K562 (cell line): ENCODE data around the gene ERF. TPM values are rescaled to one million over a fixed set of nuclear protein-coding genes. Genes with fewer than 3 reads are reported as not detected.

Experiments
- C11orf30 ChIP-seq: fragments of 450-650 bp; IDR thresholded peaks from 2 replicates; pipeline ENCODE4 v1.6.1; 2016; ENCODE audit warnings: low read depth, mild to moderate bottlenecking
- CREB1 ChIP-seq, 2 experiments: sonication (generic) in 1 of 2; formaldehyde crosslinking in 1 of 2; IDR thresholded peaks; 2 replicates each; pipeline versions ENCODE4 v1.6.1 to v1.8.0; 2012 to 2022; ENCODE audit warnings: inconsistent platforms in 1 of 2, mild to moderate bottlenecking in 1 of 2, missing genetic modification reagents in 1 of 2, moderate library complexity in 1 of 2
- ETS2 ChIP-seq: IDR thresholded peaks from 2 replicates; pipeline ENCODE4 v1.6.1; 2016; ENCODE audit warnings: borderline replicate concordance, missing genetic modification characterization, mild to moderate bottlenecking, moderate library complexity, missing compliant biosample characterization; ENCODE audit not compliant: poor library complexity, severe bottlenecking
- JUNB ChIP-seq: fragments of 450-650 bp; formaldehyde crosslinking; conservative IDR thresholded peaks from 2 replicates; pipeline ENCODE4 v1.4.0; 2020; ENCODE audit warnings: mild to moderate bottlenecking
- KDM4B ChIP-seq, 2 experiments: fragments of 450-650 bp in 1 of 2; sonication (generic) in 1 of 2; IDR thresholded peaks; 2 replicates each; pipeline ENCODE4 v1.6.1; 2016 to 2017; ENCODE audit warnings: borderline replicate concordance in 2 of 2, antibody characterized with exemption in 1 of 2, low read depth in 1 of 2, mild to moderate bottlenecking in 1 of 2
- MBD2 ChIP-seq: sonication (generic); IDR thresholded peaks from 2 replicates; pipeline ENCODE4 v1.6.1; 2016; ENCODE audit warnings: low read depth, borderline replicate concordance
- RBM14 ChIP-seq: fragments of 200-400 bp; formaldehyde crosslinking; IDR thresholded peaks from 2 replicates; pipeline ENCODE4 v1.6.1; 2018; ENCODE audit warnings: low read depth, mild to moderate bottlenecking, low read length, moderate library complexity, borderline replicate concordance; ENCODE audit not compliant: insufficient read depth
- RBM25 ChIP-seq: fragments of 200-400 bp; formaldehyde crosslinking; IDR thresholded peaks from 2 replicates; pipeline ENCODE4 v1.6.1; 2018; ENCODE audit warnings: low read length, low read depth, moderate library complexity; ENCODE audit not compliant: severe bottlenecking
- TCF7L2 ChIP-seq: fragments of 150-350 bp; IDR thresholded peaks from 2 replicates; pipeline ENCODE4 v1.6.1; 2016; ENCODE audit warnings: low read depth, mild to moderate bottlenecking, low read length, moderate library complexity
- ZFX ChIP-seq: sonication (generic); formaldehyde crosslinking; IDR thresholded peaks from 2 replicates; pipeline ENCODE4 v1.8.0; 2022; ENCODE audit warnings: mild to moderate bottlenecking, missing genetic modification reagents, moderate library complexity
- ZNF232 ChIP-seq: sonication (generic); formaldehyde crosslinking; IDR thresholded peaks from 2 replicates; pipeline ENCODE4 v1.8.0; 2022; ENCODE audit warnings: mild to moderate bottlenecking, missing genetic modification reagents
- polyA plus RNA-seq, 8 experiments: library from polyadenylated mRNA; depleted of rRNA in 4 of 8; stranded (reverse) in 5 of 8; unstranded in 3 of 8; fragments of >200 nt; fragmentation: Nextera tagmentation in 2 of 8; fragmentation: Illumina TruSeq in 1 of 8; extraction: Ambion mirVana in 2 of 8; extraction: Trizol in 1 of 8; gene quantifications; 2 replicates each; pipeline versions ENCODE4 v1.2.1 to v1.2.3, GENCODE V29; 2011 to 2014; ENCODE audit warnings: inconsistent platforms in 1 of 8, missing spikeins in 1 of 8
- total RNA-seq, 7 experiments: library from RNA; depleted of rRNA in 6 of 7; stranded (reverse); fragments of >200 nt in 6 of 7; fragmentation: Illumina TruSeq in 2 of 7; extraction: Trizol in 2 of 7; gene quantifications; 2 replicates each; pipeline versions ENCODE4 v1.2.1 to v1.2.3, GENCODE V29; 2011 to 2021; ENCODE audit warnings: low replicate concordance in 1 of 7
- TF ChIP-seq, protein P1 (sequence below), 2 experiments: fragments of 450-650 bp; conservative IDR thresholded peaks; 2 replicates each; pipeline ENCODE4 v1.6.1; 2017; ENCODE audit warnings: mild to moderate bottlenecking in 2 of 2, moderate library complexity in 2 of 2
- TF ChIP-seq, protein P2 (sequence below): fragments of 450-650 bp; IDR thresholded peaks from 2 replicates; pipeline ENCODE4 v1.6.1; 2016; ENCODE audit warnings: borderline replicate concordance
- TF ChIP-seq, protein P3 (sequence below): fragments of 450-650 bp; IDR thresholded peaks from 2 replicates; pipeline ENCODE4 v1.6.1; 2016; ENCODE audit warnings: antibody characterized with exemption
- TF ChIP-seq, protein P4 (sequence below): sonication (generic); formaldehyde crosslinking; IDR thresholded peaks from 2 replicates; pipeline ENCODE4 v1.8.0; 2023; ENCODE audit warnings: missing genetic modification reagents, mild to moderate bottlenecking, borderline replicate concordance

The ERF gene
- total and polyA plus RNA-seq, 9 of the 15 experiments (the other 6 are each of a cell fraction or from before 2014, with no cell fraction given), result 0.03 to 75.4 (median 27.0) TPM

DNA sequence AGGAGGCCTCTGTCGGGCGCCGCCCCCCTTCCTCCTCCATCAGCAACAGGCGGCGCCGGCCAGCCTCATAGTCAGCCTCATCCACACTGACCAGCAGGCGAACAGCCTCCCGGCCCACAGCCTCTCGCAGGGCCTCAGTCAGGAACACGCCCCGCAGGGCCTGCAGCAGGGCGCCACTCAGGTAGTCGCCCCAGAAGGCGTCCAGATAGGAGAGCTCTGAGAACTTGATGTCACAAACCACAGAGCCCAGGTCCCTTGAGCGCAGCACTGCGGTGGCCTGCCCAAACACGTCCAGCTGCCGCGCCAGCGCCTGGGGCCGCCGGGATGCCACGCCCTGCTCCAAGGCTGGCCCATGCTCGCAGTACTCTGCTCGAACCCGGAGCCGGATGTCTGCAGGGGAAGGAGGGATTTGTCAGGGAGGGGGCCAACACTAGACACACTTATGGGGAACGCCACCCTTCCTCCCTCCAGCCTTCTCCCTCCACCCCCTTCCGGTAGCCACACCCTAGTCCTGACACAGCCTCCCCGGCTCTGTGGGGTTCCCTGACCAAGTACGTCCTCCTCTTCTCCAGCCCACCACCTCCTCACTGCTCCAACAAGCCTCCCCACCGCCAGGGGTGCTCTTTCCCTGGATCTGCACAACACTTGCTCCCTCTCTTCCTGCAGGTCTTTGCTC lies 55.4 kb downstream of the ERF start (continued):
- TF ChIP-seq, protein P1, sequence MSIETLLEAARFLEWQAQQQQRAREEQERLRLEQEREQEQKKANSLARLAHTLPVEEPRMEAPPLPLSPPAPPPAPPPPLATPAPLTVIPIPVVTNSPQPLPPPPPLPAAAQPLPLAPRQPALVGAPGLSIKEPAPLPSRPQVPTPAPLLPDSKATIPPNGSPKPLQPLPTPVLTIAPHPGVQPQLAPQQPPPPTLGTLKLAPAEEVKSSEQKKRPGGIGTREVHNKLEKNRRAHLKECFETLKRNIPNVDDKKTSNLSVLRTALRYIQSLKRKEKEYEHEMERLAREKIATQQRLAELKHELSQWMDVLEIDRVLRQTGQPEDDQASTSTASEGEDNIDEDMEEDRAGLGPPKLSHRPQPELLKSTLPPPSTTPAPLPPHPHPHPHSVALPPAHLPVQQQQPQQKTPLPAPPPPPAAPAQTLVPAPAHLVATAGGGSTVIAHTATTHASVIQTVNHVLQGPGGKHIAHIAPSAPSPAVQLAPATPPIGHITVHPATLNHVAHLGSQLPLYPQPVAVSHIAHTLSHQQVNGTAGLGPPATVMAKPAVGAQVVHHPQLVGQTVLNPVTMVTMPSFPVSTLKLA (conservative IDR thresholded peaks at IDR 0.05), result peak in 1 of 2 experiments; percentile 44; a peak in 2 of 4 replicates
- TF ChIP-seq, protein P2, sequence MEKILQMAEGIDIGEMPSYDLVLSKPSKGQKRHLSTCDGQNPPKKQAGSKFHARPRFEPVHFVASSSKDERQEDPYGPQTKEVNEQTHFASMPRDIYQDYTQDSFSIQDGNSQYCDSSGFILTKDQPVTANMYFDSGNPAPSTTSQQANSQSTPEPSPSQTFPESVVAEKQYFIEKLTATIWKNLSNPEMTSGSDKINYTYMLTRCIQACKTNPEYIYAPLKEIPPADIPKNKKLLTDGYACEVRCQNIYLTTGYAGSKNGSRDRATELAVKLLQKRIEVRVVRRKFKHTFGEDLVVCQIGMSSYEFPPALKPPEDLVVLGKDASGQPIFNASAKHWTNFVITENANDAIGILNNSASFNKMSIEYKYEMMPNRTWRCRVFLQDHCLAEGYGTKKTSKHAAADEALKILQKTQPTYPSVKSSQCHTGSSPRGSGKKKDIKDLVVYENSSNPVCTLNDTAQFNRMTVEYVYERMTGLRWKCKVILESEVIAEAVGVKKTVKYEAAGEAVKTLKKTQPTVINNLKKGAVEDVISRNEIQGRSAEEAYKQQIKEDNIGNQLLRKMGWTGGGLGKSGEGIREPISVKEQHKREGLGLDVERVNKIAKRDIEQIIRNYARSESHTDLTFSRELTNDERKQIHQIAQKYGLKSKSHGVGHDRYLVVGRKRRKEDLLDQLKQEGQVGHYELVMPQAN, result peak; percentile 84
- TF ChIP-seq MBD2, result 0 out of 2 replicates have a peak, but pooled peaks have one; percentile 7
- TF ChIP-seq CREB1 (IDR thresholded peaks at IDR 0.05), result no peak
- no peak for TF ChIP-seq CREB1 (CRISPR knock-in tag; IDR thresholded peaks at IDR 0.05)
- no peak for TF ChIP-seq TCF7L2
- TF ChIP-seq C11orf30, result peak; percentile 69
- TF ChIP-seq ZNF232, result no peak
- no peak for TF ChIP-seq ETS2 (tag)
- TF ChIP-seq, protein P3, sequence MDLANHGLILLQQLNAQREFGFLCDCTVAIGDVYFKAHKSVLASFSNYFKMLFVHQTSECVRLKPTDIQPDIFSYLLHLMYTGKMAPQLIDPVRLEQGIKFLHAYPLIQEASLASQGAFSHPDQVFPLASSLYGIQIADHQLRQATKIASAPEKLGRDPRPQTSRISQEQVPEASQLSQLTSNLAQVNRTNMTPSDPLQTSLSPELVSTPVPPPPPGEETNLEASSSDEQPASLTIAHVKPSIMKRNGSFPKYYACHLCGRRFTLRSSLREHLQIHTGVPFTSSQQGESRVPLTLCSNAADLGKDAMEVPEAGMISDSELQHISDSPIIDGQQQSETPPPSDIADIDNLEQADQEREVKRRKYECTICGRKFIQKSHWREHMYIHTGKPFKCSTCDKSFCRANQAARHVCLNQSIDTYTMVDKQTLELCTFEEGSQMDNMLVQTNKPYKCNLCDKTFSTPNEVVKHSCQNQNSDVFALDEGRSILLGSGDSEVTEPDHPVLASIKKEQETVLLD, result peak; percentile 77; the same call in 1 of the 2 replicates
- TF ChIP-seq, protein P4, sequence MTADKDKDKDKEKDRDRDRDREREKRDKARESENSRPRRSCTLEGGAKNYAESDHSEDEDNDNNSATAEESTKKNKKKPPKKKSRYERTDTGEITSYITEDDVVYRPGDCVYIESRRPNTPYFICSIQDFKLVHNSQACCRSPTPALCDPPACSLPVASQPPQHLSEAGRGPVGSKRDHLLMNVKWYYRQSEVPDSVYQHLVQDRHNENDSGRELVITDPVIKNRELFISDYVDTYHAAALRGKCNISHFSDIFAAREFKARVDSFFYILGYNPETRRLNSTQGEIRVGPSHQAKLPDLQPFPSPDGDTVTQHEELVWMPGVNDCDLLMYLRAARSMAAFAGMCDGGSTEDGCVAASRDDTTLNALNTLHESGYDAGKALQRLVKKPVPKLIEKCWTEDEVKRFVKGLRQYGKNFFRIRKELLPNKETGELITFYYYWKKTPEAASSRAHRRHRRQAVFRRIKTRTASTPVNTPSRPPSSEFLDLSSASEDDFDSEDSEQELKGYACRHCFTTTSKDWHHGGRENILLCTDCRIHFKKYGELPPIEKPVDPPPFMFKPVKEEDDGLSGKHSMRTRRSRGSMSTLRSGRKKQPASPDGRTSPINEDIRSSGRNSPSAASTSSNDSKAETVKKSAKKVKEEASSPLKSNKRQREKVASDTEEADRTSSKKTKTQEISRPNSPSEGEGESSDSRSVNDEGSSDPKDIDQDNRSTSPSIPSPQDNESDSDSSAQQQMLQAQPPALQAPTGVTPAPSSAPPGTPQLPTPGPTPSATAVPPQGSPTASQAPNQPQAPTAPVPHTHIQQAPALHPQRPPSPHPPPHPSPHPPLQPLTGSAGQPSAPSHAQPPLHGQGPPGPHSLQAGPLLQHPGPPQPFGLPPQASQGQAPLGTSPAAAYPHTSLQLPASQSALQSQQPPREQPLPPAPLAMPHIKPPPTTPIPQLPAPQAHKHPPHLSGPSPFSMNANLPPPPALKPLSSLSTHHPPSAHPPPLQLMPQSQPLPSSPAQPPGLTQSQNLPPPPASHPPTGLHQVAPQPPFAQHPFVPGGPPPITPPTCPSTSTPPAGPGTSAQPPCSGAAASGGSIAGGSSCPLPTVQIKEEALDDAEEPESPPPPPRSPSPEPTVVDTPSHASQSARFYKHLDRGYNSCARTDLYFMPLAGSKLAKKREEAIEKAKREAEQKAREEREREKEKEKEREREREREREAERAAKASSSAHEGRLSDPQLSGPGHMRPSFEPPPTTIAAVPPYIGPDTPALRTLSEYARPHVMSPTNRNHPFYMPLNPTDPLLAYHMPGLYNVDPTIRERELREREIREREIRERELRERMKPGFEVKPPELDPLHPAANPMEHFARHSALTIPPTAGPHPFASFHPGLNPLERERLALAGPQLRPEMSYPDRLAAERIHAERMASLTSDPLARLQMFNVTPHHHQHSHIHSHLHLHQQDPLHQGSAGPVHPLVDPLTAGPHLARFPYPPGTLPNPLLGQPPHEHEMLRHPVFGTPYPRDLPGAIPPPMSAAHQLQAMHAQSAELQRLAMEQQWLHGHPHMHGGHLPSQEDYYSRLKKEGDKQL, result no peak
- peak in 1 of 2 experiments; percentile 40; a peak in 1 of 4 replicates for TF ChIP-seq KDM4B (IDR thresholded peaks at IDR 0.05; ENCODE audit: borderline replicate concordance in 2 of 2, low read depth in 1 of 2)
- no peak for TF ChIP-seq JUNB (CRISPR knock-in tag)
- no peak for TF ChIP-seq RBM25
- no peak for TF ChIP-seq RBM14
- TF ChIP-seq ZFX, result peak; percentile 55
